Measurements from ENCODE around the gene ITGAD. TPM values are rescaled to one million over a fixed set of nuclear protein-coding genes. Genes with fewer than 3 reads are reported as not detected.
A peak's percentile ranks its signal among the peaks of the same experiment; 100 is the strongest.

Gene ITGAD
- total and polyA plus RNA-seq, 2 donors (not counting 1 experiment from before 2014, with no cell fraction given) = 0.19 TPM; not detected in 1

DNA sequence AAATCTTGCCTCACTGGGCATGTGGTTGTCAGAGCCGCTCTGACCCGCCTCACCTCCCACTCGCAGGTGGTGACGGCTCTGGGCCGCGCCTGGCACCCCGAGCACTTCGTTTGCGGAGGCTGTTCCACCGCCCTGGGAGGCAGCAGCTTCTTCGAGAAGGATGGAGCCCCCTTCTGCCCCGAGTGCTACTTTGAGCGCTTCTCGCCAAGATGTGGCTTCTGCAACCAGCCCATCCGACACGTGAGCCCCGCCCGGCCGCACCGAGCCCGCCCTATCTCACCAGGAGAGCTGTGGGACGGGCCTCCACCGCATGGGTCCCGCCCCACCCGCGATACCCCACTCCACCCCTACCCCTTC lies 82.8 kb downstream of the ITGAD start:
- Histone ChIP-seq H3K9ac (ENCODE audit: low read length) (peak overlapping the region; percentile 69), H3K27me3 (replicated peaks in 1 of 4; ENCODE audit: control extremely low read depth in 1 of 4, control insufficient read depth in 3 of 4, insufficient read depth in 4 of 4, low read length in 3 of 4) (peaks cover 0 to 25% (median 11%) of the 10 kb centered on the region in 4 experiments), H3K4me1 (ENCODE audit: control insufficient read depth in 2 of 2, insufficient read depth in 2 of 2, low read length in 2 of 2) (peaks cover 22 to 33% of the 10 kb centered on the region in 2 donors), H3K4me3 (ENCODE audit: control extremely low read depth in 1 of 5, extremely low read depth in 1 of 5, insufficient read depth in 1 of 5, low read depth in 2 of 5, low read length in 4 of 5) (peak overlapping the region in 3 of 5 experiments; percentile 61 to 65 (median 64)), H3K27ac (ENCODE audit: low read length in 2 of 2) (no peak overlapping the region), H3K4me2 (replicated peaks; ENCODE audit: low read depth, low read length, poor library complexity, severe bottlenecking) (peak overlapping the region; percentile 94), H3K9me3 (ENCODE audit: control extremely low read depth in 1 of 3, control insufficient read depth in 2 of 3, insufficient read depth in 1 of 3, low read length in 2 of 3) (peaks cover 0 to 12% (median 0%) of the 10 kb centered on the region in 3 donors), H3K79me2 (ENCODE audit: control insufficient read depth, insufficient read depth, low read length) (no peaks in the 10 kb centered on the region), H2AFZ (ENCODE audit: insufficient read depth, low read depth, low read length, poor library complexity, severe bottlenecking) (peak overlapping the region; percentile 87), H4K20me1 (ENCODE audit: control insufficient read depth, insufficient read depth, low read length, poor library complexity, severe bottlenecking) (no peaks in the 10 kb centered on the region), H3K36me3 (replicated peaks in 1 of 2; ENCODE audit: control extremely low read depth in 1 of 2, control insufficient read depth in 1 of 2, extremely low read depth in 1 of 2, insufficient read depth in 2 of 2, low read length in 1 of 2) (no peaks in the 10 kb centered on the region)
- no peak for DNase-seq
- peak overlapping the region; percentile 83 for H3K27ac Mint-ChIP-seq
- ChIA-PET POLR2A (interaction anchor here (0.5 to 1.6 kb wide), 2 partner anchors 17 to 540 kb away, joined by 3 to 8 read pairs; partner anchors contain the start of gene ARMC5), CTCF (no interaction called here)
- H3K9me3 Mint-ChIP-seq (ENCODE audit: insufficient read depth) = no peaks in the 10 kb centered on the region
- ATAC-seq (ENCODE audit: low read depth) = no peak
- peaks cover 40% of the 10 kb centered on the region for H3K4me1 Mint-ChIP-seq
- peaks cover 8% of the 10 kb centered on the region for H3K27me3 Mint-ChIP-seq
- no peak for TF ChIP-seq EZH2 (IDR thresholded peaks at IDR 0.05; ENCODE audit: borderline replicate concordance, insufficient read depth, low read depth, low read length, poor library complexity, severe bottlenecking)
- TF ChIP-seq, protein P1, sequence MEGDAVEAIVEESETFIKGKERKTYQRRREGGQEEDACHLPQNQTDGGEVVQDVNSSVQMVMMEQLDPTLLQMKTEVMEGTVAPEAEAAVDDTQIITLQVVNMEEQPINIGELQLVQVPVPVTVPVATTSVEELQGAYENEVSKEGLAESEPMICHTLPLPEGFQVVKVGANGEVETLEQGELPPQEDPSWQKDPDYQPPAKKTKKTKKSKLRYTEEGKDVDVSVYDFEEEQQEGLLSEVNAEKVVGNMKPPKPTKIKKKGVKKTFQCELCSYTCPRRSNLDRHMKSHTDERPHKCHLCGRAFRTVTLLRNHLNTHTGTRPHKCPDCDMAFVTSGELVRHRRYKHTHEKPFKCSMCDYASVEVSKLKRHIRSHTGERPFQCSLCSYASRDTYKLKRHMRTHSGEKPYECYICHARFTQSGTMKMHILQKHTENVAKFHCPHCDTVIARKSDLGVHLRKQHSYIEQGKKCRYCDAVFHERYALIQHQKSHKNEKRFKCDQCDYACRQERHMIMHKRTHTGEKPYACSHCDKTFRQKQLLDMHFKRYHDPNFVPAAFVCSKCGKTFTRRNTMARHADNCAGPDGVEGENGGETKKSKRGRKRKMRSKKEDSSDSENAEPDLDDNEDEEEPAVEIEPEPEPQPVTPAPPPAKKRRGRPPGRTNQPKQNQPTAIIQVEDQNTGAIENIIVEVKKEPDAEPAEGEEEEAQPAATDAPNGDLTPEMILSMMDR (IDR thresholded peaks at IDR 0.05) = no peak
- peak overlapping the region; percentile 90 for H3K4me3 Mint-ChIP-seq
- intact Hi-C loops (cut with micrococcal nuclease) = loop anchor here (1.0 to 5.0 kb wide), 2 partner anchors 16 to 396 kb away; partner anchors contain the start of gene ZNF267
- WGBS (ENCODE audit: insufficient coverage) = 83% methylated on average over 26 of the region's 26 CpGs

Other genes starting within 250 kb of the ITGAD start
- 1.6 TPM in 1 of 2 replicates, not detected in the other for gene PRSS36, start 243.3 kb upstream of the ITGAD start, total RNA-seq
- 0.20 and 1.0 TPM in 2 replicates for gene PRSS36, start 243.3 kb upstream of the ITGAD start, polyA plus RNA-seq
- 585 and 597 TPM in 2 replicates for gene FUS, start 213.2 kb upstream of the ITGAD start, total RNA-seq
- 181 and 386 TPM in 2 replicates for gene FUS, start 213.2 kb upstream of the ITGAD start, polyA plus RNA-seq
- gene PYCARD, start 190.6 kb upstream of the ITGAD start, total RNA-seq = 31.8 and 35.7 TPM in 2 replicates
- gene PYCARD, start 190.6 kb upstream of the ITGAD start, polyA plus RNA-seq = 36.3 and 72.0 TPM in 2 replicates
- 0.02 and 0.05 TPM in 2 replicates for gene TRIM72, start 179.2 kb upstream of the ITGAD start, total RNA-seq
- 0.03 and 0.09 TPM in 2 replicates for gene TRIM72, start 179.2 kb upstream of the ITGAD start, polyA plus RNA-seq
- not detected in 2 replicates for gene PYDC1, start 176.2 kb upstream of the ITGAD start, total RNA-seq
- gene PYDC1, start 176.2 kb upstream of the ITGAD start, polyA plus RNA-seq = not detected in 2 replicates
- gene ITGAM, start 133.4 kb upstream of the ITGAD start, total RNA-seq = 28.4 and 34.3 TPM in 2 replicates
- 32.9 and 66.3 TPM in 2 replicates for gene ITGAM, start 133.4 kb upstream of the ITGAD start, polyA plus RNA-seq
- gene ITGAX, start 38.2 kb upstream of the ITGAD start, total RNA-seq = 48.0 and 51.7 TPM in 2 replicates
- gene ITGAX, start 38.2 kb upstream of the ITGAD start, polyA plus RNA-seq = 39.2 and 78.8 TPM in 2 replicates
- gene COX6A2, start 35.0 kb downstream of the ITGAD start, total RNA-seq = not detected in 2 replicates
- gene COX6A2, start 35.0 kb downstream of the ITGAD start, polyA plus RNA-seq = not detected in 2 replicates
- gene ZNF843, start 49.5 kb downstream of the ITGAD start, total RNA-seq = 0.15 and 0.56 TPM in 2 replicates
- gene ZNF843, start 49.5 kb downstream of the ITGAD start, polyA plus RNA-seq = 0.03 and 0.06 TPM in 2 replicates
- gene ARMC5, start 66.2 kb downstream of the ITGAD start, total RNA-seq = 11.2 and 11.7 TPM in 2 replicates
- 15.4 and 29.5 TPM in 2 replicates for gene ARMC5, start 66.2 kb downstream of the ITGAD start, polyA plus RNA-seq
- gene TGFB1I1, start 78.8 kb downstream of the ITGAD start, total RNA-seq = 1.6 and 4.0 TPM in 2 replicates
- 0.16 and 1.4 TPM in 2 replicates for gene TGFB1I1, start 78.8 kb downstream of the ITGAD start, polyA plus RNA-seq
- 0.63 and 0.67 TPM in 2 replicates for gene SLC5A2, start 89.8 kb downstream of the ITGAD start, total RNA-seq
- gene SLC5A2, start 89.8 kb downstream of the ITGAD start, polyA plus RNA-seq = 0.43 and 0.69 TPM in 2 replicates
- gene RUSF1, start 115.1 kb downstream of the ITGAD start, total RNA-seq = 98.8 and 103 TPM in 2 replicates
- gene RUSF1, start 115.1 kb downstream of the ITGAD start, polyA plus RNA-seq = 132 and 133 TPM in 2 replicates
- gene AHSP, start 134.6 kb downstream of the ITGAD start, total RNA-seq = not detected in 2 replicates
- not detected in 2 replicates for gene AHSP, start 134.6 kb downstream of the ITGAD start, polyA plus RNA-seq